SKM-1 (cell line): ENCODE results near the gene RAB33A.
"Not testable (repeated sequence)": the region's sequence is repeated elsewhere in the genome, so short reads cannot be mapped to it uniquely, and the experiment has no call there.

Experiments
- DNase-seq: peaks from one replicate; lab custom pipeline; 2025; ENCODE audit not compliant: unreplicated experiment; lab: John Stamatoyannopoulos, UW

Gene RAB33A

DNA sequence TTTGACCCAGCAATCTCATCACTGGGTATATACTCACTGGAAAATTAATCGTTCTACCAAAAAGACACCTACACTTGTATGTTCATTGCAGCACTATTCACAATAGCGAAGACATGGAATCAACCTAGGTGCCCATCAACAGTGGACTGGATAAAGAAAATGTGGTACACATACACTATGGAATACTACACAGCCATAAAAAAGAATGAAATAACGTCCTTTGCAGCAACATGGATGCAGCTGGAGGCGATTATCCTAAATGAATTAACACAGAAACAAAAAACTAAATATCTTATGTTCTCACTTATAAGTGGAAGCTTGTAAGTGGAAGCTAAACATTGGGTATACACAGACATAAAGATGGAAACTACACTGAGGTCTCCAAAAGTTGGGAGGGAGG is 59.4 kb downstream of the RAB33A start:
- DNase-seq = not testable (repeated sequence)
